ENCODE measurements around the gene TSC22D4.

Gene TSC22D4

GRCh38 chr7:100513212-100513810, 34.3 kb upstream of the TSC22D4 start:
- H3K36me3 ChIP-seq (ENCODE audit: control insufficient read depth in 2 of 2, insufficient read depth in 1 of 2, low read length in 2 of 2) = no peaks in the 10 kb centered on the region
- POLR2A ChIA-PET = interaction anchor here (0.7 kb wide), 2 partner anchors 8 to 733 kb away, joined by 4 to 8 read pairs; no protein-coding TSS in a partner anchor
- CTCF ChIA-PET = no interaction called here
- no peaks in the 10 kb centered on the region for H3K9me3 ChIP-seq (ENCODE audit: control insufficient read depth, insufficient read depth, low read depth, low read length)
- no peaks in the 10 kb centered on the region for H3K4me1 ChIP-seq (ENCODE audit: control insufficient read depth, insufficient read depth, low read length)
- H3K4me3 ChIP-seq (ENCODE audit: low read depth, low read length) = no peak overlapping the region
- TF ChIP-seq KLF10 (tag by site-specific recombination; IDR thresholded peaks at IDR 0.05) (no peak), AEBP2 (tag by site-specific recombination; IDR thresholded peaks at IDR 0.05; ENCODE audit: borderline replicate concordance) (no peak), SP3 (tag by site-specific recombination; IDR thresholded peaks at IDR 0.05) (no peak), ZNF843 (tag by site-specific recombination; IDR thresholded peaks at IDR 0.05) (no peak), ZNF133 (tag by site-specific recombination; IDR thresholded peaks at IDR 0.05) (no peak), ZNF416 (tag by site-specific recombination; IDR thresholded peaks at IDR 0.05) (no peak), ZNF274 (IDR thresholded peaks at IDR 0.05; ENCODE audit: low read length) (no peak), ZNF274 (tag by site-specific recombination; IDR thresholded peaks at IDR 0.05; ENCODE audit: borderline replicate concordance) (no peak), ZNF155 (tag by site-specific recombination; IDR thresholded peaks at IDR 0.05) (no peak), ZNF610 (tag by site-specific recombination; IDR thresholded peaks at IDR 0.05; ENCODE audit: borderline replicate concordance) (no peak), SCRT2 (tag by site-specific recombination; IDR thresholded peaks at IDR 0.05) (no peak), ZNF830 (tag by site-specific recombination; IDR thresholded peaks at IDR 0.05; ENCODE audit: low read depth) (no peak), ZNF16 (tag by site-specific recombination; IDR thresholded peaks at IDR 0.05; ENCODE audit: low read depth) (no peak), ZNF214 (tag by site-specific recombination; IDR thresholded peaks at IDR 0.05; ENCODE audit: borderline replicate concordance) (no peak), ZNF138 (tag by site-specific recombination; IDR thresholded peaks at IDR 0.05; ENCODE audit: borderline replicate concordance) (no peak)
- TF ChIP-seq, protein P1, sequence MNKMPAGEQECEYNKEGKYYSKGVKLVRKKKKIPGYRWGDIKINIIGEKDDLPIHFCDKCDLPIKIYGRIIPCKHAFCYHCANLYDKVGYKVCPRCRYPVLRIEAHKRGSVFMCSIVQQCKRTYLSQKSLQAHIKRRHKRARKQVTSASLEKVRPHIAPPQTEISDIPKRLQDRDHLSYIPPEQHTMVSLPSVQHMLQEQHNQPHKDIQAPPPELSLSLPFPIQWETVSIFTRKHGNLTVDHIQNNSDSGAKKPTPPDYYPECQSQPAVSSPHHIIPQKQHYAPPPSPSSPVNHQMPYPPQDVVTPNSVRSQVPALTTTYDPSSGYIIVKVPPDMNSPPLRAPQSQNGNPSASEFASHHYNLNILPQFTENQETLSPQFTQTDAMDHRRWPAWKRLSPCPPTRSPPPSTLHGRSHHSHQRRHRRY (tag by site-specific recombination; IDR thresholded peaks at IDR 0.05) = no peak
- no peak overlapping the region for H3K27ac ChIP-seq (ENCODE audit: extremely low read depth, low read depth, low read length)

DNA sequence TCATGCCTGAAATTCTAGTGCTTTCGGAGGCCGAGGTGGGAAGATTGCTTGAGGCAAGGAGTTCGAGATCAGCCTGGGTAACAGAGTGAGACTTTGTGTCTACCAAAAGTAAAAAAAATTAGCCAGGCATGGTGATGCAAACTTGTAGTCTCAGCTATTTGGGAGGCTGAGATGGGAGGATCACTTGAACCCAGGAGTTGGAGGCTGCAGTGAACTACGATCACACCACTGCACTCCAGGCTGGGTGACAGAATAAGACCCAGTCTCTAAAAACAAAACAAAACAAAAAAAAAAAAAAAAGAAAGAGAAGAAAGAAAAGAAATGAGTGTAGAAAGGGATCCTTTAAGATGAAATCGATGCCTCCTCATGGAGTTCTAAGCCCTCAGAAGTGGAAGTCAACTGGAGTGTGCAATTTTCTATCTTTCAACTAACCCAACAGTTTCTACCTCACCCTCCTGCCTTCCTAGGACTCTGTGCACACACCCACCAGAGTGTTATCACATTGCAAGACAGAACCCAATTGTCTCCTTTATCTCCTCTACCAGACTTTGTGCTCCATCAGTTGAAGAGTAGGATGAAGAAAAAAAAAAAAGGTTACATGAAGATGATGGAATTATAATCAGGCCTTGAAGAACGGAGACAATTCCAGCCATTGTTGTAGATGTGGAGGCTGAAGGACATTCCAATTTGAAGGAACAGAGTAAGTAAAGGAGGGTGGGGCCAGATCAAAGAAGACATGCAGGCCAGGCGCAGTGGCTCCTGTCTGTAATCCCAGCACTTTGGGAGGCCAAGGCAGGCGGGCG, 31.6 kb upstream of the TSC22D4 start:
- Histone ChIP-seq H3K9me3 (ENCODE audit: control insufficient read depth, insufficient read depth, low read depth, low read length) (no peaks in the 10 kb centered on the region), H3K27ac (ENCODE audit: extremely low read depth, low read depth, low read length) (no peak overlapping the region), H3K4me3 (ENCODE audit: low read depth, low read length) (no peak overlapping the region), H3K36me3 (ENCODE audit: control insufficient read depth in 2 of 2, insufficient read depth in 1 of 2, low read length in 2 of 2) (no peaks in the 10 kb centered on the region), H3K4me1 (ENCODE audit: control insufficient read depth, insufficient read depth, low read length) (no peaks in the 10 kb centered on the region)
- TF ChIP-seq ZNF248 (tag by site-specific recombination; IDR thresholded peaks at IDR 0.05) = no peak
- ChIA-PET CTCF (no interaction called here), POLR2A (no interaction called here)

GRCh38 chr7:100509231-100509630, 30.2 kb upstream of the TSC22D4 start:
- ChIA-PET CTCF (interaction anchor here (0.6 to 1.2 kb wide), 2 partner anchors 50 to 56 kb away, joined by 3 to 9 read pairs; no protein-coding TSS in a partner anchor), POLR2A (no interaction called here)
- Histone ChIP-seq H3K4me1 (ENCODE audit: control insufficient read depth, insufficient read depth, low read length) (no peaks in the 10 kb centered on the region), H3K27ac (ENCODE audit: extremely low read depth, low read depth, low read length) (no peak overlapping the region), H3K4me3 (ENCODE audit: low read depth, low read length) (no peak overlapping the region), H3K9me3 (ENCODE audit: control insufficient read depth, insufficient read depth, low read depth, low read length) (no peaks in the 10 kb centered on the region), H3K36me3 (ENCODE audit: control insufficient read depth in 2 of 2, insufficient read depth in 1 of 2, low read length in 2 of 2) (no peaks in the 10 kb centered on the region)
- TF ChIP-seq ZNF248 (tag by site-specific recombination; IDR thresholded peaks at IDR 0.05) (no peak), GFI1B (tag by site-specific recombination; IDR thresholded peaks at IDR 0.05) (no peak), SP7 (tag by site-specific recombination; IDR thresholded peaks at IDR 0.05) (no peak), ZNF18 (tag by site-specific recombination; IDR thresholded peaks at IDR 0.05) (no peak), ZNF114 (tag by site-specific recombination; IDR thresholded peaks at IDR 0.05) (no peak), KLF10 (tag by site-specific recombination; IDR thresholded peaks at IDR 0.05) (no peak), ZNF404 (tag by site-specific recombination; IDR thresholded peaks at IDR 0.05) (no peak), ZNF48 (tag by site-specific recombination; IDR thresholded peaks at IDR 0.05) (no peak), ZNF76 (tag by site-specific recombination; IDR thresholded peaks at IDR 0.05; ENCODE audit: borderline replicate concordance, low read depth) (no peak), ZNF707 (tag by site-specific recombination; IDR thresholded peaks at IDR 0.05) (no peak), ZNF10 (tag by site-specific recombination; IDR thresholded peaks at IDR 0.05) (no peak)
- TF ChIP-seq, protein P2, sequence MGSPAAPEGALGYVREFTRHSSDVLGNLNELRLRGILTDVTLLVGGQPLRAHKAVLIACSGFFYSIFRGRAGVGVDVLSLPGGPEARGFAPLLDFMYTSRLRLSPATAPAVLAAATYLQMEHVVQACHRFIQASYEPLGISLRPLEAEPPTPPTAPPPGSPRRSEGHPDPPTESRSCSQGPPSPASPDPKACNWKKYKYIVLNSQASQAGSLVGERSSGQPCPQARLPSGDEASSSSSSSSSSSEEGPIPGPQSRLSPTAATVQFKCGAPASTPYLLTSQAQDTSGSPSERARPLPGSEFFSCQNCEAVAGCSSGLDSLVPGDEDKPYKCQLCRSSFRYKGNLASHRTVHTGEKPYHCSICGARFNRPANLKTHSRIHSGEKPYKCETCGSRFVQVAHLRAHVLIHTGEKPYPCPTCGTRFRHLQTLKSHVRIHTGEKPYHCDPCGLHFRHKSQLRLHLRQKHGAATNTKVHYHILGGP (tag by site-specific recombination; IDR thresholded peaks at IDR 0.05) = no peak
